Stimulated activated CD8-positive, alpha-beta memory T cell treated with anti-CD3 and anti-CD28 coated beads, Interleukin-15, amount 100 ng/mL, for 1 hour (primary cell): Measurements from ENCODE around the gene CRABP2.

ENCODE experiments used
- DNase-seq: peaks from one replicate; pipeline ENCODE4 v3.0.0-alpha.2; 2020; ENCODE audit warnings: low read depth

Gene CRABP2

DNA sequence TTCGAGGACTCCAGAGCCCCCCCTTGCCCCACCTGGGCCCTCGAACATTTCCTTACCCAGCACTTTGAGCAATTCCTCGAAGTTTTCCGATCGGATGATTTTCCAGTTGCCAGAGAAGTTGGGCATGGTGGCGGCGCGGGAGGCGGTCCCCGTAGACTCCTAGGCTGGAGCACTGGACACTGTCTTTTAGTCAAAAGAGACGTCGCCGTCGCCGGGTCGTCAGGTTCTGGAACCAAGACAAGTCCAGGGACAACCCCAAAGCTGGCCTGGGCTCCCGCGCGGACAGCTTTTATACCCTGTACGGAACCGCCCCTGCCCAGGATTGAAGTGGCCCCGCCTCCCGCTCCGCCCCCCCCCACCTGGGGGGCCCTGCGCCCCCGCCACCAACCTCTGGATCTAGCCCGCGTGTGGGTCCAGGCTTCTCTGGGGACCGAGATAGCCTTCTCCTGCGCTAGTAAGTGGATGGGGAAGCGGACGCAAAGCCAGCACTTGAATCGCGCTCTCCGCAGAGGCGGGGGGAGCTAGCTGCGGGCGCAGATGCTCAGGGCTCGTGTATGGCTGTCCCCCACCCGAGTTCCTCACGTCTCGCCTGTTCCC is at the start of gene CRABP2:
CRABP2 (minus strand) TSS at position 263 of the 597 bp plus-strand sequence; CDS start at position 126, 137 bp downstream.
- DNase-seq = no peak

DNA sequence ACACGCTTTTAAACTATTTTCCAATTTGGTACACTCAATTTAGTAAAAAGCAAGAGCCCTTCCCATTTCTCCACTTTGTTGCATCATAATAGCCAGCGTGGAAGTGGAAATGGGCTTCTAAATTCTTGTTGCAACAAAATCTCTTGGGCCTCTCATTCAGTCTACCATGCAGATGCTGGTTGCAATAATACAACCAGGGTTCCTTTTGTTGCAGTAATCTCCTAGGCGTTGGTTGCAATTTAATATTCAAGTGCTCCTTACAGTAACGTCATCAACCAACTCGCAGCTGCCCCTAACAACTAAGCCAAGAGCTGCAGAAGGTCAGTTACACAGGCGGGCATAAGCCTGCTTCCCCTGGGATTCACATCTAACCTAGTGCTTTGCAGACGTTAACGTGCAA is 48.8 kb upstream of the CRABP2 start:
- no peak for DNase-seq

- DNase-seq = no peak
Measured at GRCh38 chr1:156752843-156753482, 47.6 kb upstream of the CRABP2 start.

DNA sequence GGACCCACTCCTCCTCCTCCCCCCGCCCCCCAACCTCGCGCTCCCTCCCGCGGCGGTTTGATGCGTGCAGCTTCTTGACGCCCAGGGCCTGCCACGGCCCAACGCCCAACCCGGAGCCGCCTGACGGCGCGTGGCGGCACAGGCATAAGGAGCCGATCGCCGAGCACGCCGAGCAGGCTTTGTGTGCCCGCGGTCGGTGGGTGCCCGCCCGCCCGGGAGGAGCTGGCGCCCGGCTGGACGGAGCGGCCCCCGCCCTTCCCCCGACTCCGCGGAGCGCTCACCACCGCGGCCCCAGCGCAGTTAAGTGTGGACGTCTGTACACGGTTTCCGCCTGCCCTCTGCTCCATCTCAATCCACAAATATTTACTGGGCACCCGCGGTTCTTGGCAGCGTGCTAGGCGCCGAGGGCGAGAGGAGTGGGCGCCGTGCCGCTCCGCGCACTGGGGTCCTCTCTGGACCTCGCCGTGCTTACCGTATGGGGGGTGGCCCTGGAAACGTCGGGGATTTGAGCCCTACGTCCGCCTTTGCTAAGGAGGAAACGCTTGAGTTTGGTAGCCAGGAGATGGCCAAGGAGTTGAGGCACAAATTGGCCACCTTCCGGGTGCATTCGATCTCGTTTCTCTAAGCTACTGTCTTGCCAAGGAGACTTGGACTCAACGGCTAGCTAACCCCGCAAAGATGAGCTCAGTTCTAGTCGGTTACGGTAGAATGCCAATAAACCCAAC is 46.5 kb upstream of the CRABP2 start:
- peak; percentile 95 for DNase-seq

DNA sequence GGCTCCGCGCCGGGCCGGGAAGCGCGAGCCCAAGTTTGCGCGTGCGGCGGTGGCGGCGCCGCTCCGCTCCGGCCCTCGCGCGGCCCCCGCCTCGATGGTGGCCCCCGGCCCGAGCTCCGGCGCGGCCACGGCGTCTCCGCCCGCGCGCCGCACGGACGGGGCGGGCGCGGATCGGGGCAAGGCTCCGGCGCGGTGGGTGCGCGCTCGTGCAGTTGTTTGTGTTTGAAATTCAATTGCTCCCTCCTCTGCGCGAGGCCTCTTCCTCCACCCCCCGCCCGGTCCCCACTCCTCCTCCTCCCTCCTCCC is 46.0 kb upstream of the CRABP2 start, which contains the start of gene HDGF:
HDGF (minus strand) TSS at position 225 of the 306 bp plus-strand sequence. CDS start 246 bp downstream, outside the sequence.
- DNase-seq = no peak

- DNase-seq = no peak
Measured at GRCh38 chr1:156750711-156751450, 45.5 kb upstream of the CRABP2 start.

DNA sequence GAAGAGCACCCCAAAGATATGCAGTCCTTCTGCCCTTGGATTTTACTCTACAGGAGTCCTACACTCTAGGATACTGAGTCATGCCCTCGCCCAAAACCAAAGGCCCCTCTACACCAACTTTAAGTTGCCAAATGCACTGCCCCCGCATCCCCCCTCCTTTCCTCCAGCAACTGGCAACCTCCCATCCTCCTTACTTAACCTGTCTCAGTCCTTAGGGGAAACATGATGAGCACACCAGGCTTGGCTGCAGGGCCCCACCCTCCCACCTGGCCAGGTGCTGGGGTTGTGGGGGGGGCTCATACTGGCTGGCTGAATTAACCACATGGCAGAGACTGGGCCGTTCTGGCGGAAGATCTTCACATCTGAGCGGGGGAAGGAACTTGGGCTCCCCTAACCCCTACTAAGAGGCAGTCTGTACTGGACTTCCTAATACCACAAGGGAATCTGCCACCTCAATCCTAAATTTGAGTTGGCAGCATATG is 44.8 kb upstream of the CRABP2 start:
- no peak for DNase-seq

DNA sequence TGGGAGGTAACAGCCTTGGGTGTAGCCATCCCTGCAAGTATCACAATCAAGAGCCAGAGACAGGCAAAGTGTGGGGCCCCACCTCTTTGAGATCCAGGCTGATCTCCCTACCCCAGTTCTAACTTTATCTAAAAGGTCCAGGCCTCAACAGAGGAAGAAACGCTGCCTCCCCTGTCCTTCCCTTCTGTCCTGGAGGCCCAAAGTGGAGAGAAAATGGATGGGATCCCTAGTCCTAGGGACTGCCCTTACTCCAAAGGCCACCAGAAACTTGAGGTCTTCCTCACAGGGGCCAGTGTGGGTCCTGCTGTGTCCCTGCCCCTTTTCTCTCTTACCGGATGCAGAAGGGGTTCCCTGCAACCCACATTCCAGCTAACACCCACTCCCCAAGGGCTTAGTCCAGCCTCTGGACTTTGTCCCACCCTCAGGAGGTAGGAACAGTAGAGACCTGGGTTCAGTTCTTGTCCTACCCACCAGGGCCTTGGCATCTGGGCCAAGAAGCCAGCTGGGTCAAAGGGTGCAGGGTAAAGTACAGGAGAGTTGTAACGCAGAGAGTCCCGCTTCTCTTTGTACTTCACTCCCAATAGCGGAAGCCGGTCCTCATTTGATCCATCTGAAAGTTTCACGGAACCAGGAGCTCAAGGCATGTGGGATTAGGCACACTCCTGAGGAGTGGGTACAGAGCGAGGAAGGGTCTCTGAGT is 44.2 kb upstream of the CRABP2 start:
- DNase-seq = no peak

GRCh38 chr1:156748670-156749418 is 43.5 kb upstream of the CRABP2 start:
- no peak for DNase-seq

DNA sequence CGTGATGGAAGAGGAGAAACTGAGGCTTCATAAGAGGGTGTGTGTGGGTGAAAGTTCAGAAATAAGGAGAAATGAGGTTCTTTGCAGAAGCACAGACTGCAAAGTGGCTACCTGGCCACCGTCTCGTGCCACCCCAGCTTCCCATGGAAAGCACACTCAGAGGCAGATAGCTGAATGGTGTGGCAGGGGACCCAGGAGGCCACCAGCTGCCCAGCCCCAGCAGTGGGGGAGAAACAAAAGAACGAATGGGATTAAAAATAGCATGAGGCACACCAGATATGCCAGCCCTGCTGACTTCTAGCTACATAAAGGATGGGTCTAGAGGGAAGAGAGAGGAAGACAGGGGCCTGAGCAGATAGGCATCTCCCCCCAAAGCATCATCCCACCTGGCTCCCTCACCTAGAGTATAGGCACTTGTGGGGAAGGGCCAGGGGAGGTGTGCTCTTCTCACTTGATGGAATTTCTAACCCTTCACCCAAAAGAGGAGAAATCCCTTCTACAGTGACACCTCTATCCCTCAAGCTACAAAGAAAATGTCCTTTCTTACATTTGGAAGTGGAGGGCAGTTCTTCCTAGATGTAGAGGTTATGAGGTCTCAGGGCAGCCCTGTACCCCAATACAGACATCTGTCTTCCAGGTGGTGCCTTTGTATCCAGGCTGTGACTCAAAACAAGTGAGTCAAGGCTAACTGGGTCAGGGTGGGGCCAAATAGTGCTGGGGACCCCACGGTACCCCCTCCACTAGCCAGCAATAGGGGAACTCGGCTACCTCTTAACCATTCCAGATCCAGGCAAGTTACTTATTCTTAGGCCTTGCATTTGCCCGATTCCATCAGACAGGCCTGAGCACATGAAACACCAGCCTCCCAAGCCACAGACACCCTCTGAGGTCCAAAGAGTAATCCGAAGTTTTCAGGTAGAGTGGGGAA is 42.6 kb upstream of the CRABP2 start:
- DNase-seq = no peak

DNA sequence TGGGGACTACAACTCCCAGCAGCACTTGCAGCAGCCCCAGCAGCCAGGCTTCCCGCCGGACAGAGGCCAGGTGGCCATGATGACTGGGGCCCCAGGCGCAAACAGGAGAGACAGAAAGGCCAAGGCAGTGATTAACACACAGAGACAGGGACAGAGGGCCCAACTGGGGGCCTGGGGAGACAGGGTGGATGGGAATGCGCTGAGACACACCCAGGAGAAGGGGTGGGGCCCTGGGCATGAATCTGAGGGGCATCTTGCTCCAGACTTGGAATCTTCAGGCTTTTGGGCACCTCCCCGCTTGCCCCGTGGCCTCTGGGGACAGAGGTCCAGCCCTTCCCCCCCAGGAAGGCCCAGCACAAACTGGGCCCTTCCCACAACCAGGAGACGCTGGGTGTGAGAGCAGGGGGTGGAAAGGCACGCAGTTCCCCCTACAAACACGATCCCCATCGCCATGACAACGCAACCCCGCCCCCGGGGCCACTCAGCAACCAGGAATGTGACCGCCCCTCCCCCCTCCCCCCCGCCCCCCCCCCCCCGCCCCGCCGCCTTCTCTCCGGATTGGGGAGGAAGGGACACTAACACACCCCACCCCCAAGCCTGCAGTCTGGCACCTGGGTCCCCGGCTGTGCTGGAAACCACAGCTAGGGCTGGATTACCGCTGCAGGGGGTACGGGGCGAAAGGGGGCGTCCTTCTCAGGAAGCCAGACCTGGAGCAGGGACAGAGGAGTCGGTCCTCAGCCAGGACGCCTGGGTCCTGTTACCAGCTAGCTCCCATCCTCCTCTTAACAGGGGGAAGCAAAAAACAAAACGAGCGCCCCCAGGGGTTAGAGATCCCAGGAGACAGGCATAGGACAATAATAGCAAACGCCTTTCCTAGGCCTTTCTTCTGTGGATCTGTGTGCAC is 41.6 kb upstream of the CRABP2 start:
- no peak for DNase-seq

DNA sequence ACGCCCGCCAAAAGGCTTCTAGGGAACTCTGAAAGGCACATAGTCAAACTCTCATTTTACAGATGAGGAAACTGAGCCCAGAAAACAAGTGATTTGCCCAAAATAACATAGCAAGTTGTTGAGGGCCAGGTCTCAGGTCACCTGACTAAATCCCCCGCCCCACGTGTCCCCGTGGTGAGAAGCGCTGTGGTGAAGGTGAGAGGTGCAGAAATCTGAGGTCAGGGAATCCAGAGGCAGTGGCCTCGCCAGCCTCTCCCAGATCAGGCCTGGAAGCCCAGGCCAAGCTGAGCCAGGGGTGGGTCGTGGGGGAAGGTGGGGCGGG is 41.0 kb upstream of the CRABP2 start:
- no peak for DNase-seq

DNA sequence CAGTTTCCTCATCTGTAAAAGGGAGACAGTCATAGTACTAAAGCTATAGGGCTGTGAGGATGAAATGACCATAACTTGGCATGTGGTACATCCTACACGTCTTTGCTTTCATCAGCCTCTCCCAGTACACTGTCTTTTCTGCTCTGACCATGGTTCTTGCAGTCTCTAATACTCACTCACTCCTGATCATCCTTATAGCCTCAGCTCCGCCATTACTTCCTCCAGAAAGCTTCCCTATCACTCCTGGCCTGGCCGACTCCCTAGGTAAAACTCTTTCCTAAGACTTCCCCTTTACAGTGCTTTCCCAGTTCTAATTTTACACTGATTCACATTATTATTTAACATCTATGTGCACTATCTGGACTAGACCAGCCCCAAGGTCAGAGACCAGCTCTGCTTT is 40.5 kb upstream of the CRABP2 start:
- DNase-seq = no peak

DNA sequence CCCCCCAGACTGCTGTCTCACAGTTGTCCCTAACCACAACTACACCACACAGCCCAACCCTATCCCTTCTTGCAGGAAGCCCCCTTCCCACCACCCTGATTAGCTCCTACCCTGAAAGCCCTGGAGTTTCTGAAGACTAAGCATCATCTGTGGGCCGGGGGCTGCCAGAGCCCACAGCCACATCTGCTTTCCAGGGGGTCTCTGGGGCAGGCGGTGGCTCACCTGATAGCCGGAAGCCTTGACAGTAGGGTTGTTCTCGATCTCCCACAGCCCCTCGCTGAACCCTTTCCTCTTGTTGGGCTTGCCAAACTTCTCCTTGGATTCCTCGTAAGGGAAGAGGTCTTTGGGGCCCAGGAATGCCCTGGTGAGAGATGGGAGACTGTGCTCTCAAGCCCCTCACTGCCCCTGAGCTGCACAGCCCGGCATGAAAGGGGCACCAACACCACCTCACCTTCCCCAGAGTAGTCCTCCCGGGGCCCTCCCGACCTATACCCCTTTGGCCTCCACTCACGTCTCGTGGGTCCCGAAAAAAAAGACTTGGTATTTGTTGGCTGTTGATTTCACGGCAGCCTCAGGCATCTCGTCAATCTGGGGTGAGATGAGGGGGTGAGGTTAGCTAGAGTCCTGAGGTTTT is 39.5 kb upstream of the CRABP2 start:
- no peak for DNase-seq

GRCh38 chr1:156744344-156744743 is 39.0 kb upstream of the CRABP2 start:
- no peak for DNase-seq

DNA sequence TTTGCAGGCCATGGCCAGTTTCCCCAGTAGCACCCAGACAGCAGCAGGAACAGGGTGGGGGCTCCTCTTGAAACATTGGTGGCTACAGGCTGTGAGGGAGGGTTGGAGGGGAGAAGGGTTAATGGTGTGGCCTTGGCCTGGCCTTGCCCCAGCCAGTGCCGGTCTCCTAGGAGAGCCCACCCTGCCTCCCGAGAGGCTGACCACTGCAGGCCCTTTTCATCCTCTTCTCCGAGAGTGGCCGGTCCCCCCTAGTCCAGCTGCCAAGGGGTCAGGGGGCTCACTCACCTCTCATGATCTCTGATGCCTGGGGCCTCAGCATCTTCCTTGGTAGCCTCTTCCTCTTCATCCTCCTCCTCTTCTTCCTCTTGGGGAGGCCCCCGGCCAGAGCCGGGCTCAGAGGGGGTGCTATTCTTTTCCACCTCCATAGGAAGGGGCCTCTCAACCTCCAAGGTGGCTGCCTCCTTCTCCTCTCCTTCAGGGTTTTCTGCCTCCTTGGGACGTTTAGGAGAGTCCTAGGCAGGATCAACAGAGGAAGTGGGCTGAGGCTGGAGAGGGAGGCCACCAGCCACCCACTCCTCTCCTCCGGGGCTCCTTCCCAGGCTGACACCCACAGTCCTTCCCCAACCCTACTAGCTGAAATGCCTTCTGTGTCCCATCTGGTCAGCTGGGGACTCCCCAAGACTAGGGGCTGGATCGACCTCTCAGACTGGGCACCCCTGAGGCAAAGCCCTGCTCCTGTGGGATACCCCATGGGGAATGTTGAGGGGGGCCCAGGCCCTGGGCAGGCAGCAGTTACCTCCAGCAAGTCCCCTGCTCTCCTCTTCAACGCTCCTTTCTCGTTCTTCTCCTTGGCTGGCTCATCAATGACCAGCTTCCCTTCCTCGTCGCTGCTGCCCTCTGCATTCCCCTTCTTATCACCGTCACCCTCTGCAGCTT is 38.3 kb upstream of the CRABP2 start:
- no peak for DNase-seq

DNA sequence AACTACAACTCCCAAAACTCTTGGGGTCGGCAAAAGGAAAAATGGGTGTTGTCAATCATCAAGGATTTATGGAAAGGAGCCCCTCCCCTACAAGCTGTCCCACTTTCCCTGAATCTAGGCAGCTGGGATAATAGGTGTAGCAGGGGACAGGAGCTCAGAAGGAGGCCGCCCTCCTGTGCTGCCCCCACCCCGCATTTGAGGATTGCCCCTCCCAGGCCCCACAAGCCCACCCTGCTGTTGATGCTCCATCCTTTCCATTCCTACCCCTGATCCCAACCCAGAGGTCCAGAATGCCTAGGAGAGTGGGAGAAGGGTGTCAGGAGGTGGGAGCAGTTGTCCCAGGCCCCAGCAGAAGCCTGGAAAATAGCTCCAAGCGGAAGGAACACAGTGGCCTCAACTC is 37.4 kb upstream of the CRABP2 start:
- DNase-seq = no peak

DNA sequence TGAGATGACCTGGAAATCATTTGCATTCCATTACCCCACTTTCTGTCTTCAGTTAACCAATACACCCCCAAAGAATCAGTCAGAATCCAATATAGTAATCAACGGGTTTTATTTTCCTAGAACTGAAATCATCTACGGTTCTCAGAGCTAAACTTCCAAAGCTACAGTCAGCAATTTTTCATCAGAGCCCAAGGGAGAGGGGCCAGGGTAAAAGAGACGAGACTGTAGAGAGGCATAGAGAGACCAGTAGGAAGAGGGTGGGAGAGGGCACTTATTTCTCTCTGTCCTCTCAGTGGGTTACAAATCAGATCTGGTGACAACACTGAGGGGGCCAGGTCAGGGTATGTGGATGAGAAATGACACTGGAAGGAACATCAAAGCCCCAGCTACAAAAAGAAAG is 36.6 kb upstream of the CRABP2 start:
- DNase-seq = no peak
